ENCODE data around the gene AK9.

DNA sequence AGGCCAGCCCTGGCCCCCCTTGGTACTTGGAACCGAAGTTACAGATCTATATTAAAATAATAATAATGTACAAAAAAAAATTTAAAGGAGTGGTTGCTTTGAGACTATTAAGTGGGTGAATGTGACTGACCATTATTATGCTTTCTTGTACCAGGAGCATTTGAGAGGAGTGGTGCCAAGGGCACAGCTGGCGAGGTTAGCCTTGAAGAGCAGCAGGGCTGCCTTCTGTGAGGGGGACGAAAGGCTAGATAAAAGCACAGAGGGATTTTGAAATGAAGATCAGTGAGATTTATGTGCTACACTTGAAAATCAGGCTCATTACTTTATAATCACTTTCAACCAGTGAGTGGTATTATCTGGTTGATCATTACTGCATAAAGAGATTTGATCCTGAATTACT lies 48.7 kb upstream of the AK9 start:
- no peak for TF ChIP-seq POLR2AphosphoS5 (IDR thresholded peaks at IDR 0.05)
- TF ChIP-seq, protein P1, sequence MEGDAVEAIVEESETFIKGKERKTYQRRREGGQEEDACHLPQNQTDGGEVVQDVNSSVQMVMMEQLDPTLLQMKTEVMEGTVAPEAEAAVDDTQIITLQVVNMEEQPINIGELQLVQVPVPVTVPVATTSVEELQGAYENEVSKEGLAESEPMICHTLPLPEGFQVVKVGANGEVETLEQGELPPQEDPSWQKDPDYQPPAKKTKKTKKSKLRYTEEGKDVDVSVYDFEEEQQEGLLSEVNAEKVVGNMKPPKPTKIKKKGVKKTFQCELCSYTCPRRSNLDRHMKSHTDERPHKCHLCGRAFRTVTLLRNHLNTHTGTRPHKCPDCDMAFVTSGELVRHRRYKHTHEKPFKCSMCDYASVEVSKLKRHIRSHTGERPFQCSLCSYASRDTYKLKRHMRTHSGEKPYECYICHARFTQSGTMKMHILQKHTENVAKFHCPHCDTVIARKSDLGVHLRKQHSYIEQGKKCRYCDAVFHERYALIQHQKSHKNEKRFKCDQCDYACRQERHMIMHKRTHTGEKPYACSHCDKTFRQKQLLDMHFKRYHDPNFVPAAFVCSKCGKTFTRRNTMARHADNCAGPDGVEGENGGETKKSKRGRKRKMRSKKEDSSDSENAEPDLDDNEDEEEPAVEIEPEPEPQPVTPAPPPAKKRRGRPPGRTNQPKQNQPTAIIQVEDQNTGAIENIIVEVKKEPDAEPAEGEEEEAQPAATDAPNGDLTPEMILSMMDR (IDR thresholded peaks at IDR 0.05) = no peak
